HFFc6 (cell line): Measurements from ENCODE around the gene TANK. TPM values are rescaled to one million over a fixed set of nuclear protein-coding genes. Genes with fewer than 3 reads are reported as not detected.

Source experiments
- DNase-seq: peaks from one replicate; pipeline ENCODE4 v3.0.0-alpha.2; 2018
- H3K27ac Mint-ChIP-seq: 2 replicates; pipeline ENCODE4 v1.8.0; 2020; ENCODE audit warnings: mild to moderate bottlenecking, mixed read lengths
- H3K27me3 Mint-ChIP-seq: 2 replicates; pipeline ENCODE4 v1.8.0; 2021; ENCODE audit warnings: mild to moderate bottlenecking, moderate library complexity, mixed read lengths; ENCODE audit not compliant: insufficient read depth
- H3K36me3 Mint-ChIP-seq: 2 replicates; pipeline ENCODE4 v1.8.0; 2021; ENCODE audit warnings: low read depth, mixed read lengths
- H3K4me1 Mint-ChIP-seq: 2 replicates; pipeline ENCODE4 v1.8.0; 2020; ENCODE audit warnings: low read depth, mixed read lengths
- H3K4me3 Mint-ChIP-seq: 2 replicates; pipeline ENCODE4 v1.8.0; 2020; ENCODE audit warnings: mild to moderate bottlenecking, moderate library complexity, mixed read lengths
- H3K9me3 Mint-ChIP-seq: 2 replicates; pipeline ENCODE4 v1.8.0; 2020; ENCODE audit warnings: mild to moderate bottlenecking, mixed read lengths
- total RNA-seq, 6 experiments: library from RNA; stranded (reverse); fragmentation: NEBNext Ultra II Directional; extraction: Animal tissue kit (Norgen Biotek cat#: 25700); gene quantifications; 2 replicates in 1 of 6; 3 replicates in 5 of 6; pipeline ENCODE4 v1.2.3, GENCODE V29; 2021
- TF ChIP-seq, protein P1 (sequence below): fragments of 200-600 bp; sonication (generic); IDR thresholded peaks from 2 replicates; pipeline ENCODE4 v1.5.0; 2021; ENCODE audit warnings: antibody characterized with exemption, mild to moderate bottlenecking

The TANK gene
- total RNA-seq, 6 experiments from 2014 or later = 28.9 to 38.9 (median 36.5) TPM

DNA sequence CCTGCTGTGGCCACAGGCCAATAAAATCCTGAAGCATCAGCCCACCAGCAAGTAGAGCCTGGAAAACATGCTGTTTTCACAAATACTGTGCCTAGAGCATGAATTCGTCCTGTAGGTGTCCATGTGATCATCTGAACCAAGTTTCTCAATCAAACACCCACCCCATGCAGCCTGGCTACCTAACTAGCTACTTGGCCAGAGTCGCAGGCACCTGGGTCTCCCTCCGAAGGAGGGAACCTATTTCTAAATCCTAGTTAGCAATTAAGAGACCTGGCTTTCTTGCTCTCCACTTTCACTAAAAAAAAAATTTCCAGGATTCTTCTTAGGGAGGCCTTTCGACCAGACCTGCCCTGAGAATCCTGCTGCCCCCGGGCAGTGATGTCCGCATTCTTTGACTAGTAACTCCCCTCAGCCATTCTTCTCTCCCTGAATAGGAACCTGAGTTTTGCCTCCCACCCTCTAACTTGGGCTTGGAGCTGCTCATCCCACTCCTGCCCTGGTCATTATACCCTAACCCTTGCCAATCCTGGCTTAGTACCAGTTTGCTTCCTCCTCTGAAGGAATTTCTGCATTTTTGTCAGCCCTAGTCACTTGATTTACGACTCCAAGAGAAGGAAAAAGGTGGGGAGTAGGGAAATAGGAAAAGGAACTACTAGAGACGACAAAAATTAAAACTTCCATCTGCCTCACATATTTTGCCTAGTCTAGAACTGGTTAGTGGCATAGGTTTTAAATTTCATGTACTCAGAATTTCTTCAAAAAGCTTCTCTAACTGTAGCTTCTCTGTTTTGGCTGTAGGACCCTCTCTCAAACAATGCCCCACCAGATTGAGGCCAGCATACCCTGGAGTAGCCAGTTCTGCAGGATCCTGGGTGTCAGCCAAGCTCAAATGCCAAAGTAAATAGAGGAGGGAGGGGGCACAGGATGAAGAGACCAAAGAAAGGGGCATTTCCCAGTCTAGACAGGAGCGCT, 25.4 kb upstream of the TANK start:
- TF ChIP-seq, protein P1, sequence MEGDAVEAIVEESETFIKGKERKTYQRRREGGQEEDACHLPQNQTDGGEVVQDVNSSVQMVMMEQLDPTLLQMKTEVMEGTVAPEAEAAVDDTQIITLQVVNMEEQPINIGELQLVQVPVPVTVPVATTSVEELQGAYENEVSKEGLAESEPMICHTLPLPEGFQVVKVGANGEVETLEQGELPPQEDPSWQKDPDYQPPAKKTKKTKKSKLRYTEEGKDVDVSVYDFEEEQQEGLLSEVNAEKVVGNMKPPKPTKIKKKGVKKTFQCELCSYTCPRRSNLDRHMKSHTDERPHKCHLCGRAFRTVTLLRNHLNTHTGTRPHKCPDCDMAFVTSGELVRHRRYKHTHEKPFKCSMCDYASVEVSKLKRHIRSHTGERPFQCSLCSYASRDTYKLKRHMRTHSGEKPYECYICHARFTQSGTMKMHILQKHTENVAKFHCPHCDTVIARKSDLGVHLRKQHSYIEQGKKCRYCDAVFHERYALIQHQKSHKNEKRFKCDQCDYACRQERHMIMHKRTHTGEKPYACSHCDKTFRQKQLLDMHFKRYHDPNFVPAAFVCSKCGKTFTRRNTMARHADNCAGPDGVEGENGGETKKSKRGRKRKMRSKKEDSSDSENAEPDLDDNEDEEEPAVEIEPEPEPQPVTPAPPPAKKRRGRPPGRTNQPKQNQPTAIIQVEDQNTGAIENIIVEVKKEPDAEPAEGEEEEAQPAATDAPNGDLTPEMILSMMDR = no peak
- H3K36me3 Mint-ChIP-seq = no peaks in the 10 kb centered on the region
- H3K9me3 Mint-ChIP-seq = no peaks in the 10 kb centered on the region
- no peak overlapping the region for H3K27ac Mint-ChIP-seq
- peaks cover 34% of the 10 kb centered on the region for H3K4me1 Mint-ChIP-seq
- DNase-seq = no peak
- H3K4me3 Mint-ChIP-seq = peak overlapping the region; percentile 41; the same call in 1 of the 2 replicates
- H3K27me3 Mint-ChIP-seq = peaks cover 3% of the 10 kb centered on the region; the same call in 1 of the 2 replicates

DNA sequence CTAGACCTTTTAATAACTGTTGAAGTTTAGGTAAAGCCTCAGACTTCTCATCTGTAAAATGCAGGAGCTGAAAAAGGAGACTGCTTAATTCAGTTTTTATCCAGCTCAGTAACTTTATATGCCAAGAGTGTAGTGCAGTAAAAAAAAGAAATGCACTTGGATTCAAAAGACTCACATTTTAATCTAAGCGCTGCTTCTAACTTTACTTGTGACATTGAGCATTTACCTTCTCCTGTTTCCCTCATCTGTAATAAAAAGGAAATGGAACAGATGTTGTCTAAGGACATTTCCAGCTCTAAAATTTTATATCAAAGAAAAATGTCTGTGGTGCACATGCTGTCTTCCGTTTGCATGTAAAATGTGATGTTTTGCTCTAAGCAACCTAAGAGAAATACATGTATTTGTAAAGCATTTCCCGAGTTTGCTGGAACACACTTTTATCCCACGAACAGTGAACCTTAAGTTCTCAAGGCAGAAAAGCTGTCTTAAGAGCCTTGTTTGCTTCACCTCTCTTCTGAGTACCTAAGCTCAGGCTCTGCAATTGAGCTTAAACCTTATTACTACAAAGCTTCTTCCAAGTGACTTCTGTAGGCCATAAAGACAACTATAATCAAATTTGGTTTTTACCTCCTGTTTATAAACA, 24.2 kb upstream of the TANK start:
- H3K36me3 Mint-ChIP-seq = no peaks in the 10 kb centered on the region
- TF ChIP-seq, protein P1 = no peak
- no peak for DNase-seq
- H3K4me3 Mint-ChIP-seq = no peak overlapping the region
- no peak overlapping the region for H3K27ac Mint-ChIP-seq
- no peaks in the 10 kb centered on the region for H3K9me3 Mint-ChIP-seq
- peaks cover 34% of the 10 kb centered on the region for H3K4me1 Mint-ChIP-seq
- no peaks in the 10 kb centered on the region; the same call in 1 of the 2 replicates for H3K27me3 Mint-ChIP-seq

DNA sequence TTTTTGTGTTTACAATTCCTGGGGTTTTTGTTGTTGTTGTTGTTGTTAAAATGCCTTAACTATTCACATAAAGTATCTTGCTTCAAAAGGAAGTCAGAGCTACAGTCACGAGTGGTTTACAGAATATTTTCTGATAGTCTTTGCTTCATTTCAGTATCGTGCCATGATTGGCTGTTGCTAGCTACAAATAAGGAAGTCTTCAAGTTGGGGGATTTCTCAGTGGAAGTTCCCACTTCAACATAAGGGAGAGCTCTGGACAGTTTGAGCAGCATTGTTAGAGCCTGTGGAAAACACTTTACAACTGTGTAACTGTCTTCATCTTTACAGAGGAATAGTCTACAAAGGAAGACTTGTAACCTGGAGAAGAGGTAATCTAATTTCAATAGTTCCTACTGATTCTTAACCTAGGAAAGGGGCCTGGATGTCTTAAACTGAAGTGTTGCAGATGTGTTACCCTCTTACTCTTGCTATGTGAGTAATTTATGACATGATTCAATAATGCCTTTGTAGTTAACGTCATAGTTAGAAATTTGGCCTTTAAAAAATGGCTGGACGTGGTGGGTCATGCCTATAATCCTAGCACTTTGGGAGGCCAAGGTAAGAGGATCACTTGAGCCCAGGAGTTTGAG, 23.4 kb upstream of the TANK start:
- H3K4me1 Mint-ChIP-seq = peaks cover 34% of the 10 kb centered on the region
- no peaks in the 10 kb centered on the region; the same call in 1 of the 2 replicates for H3K27me3 Mint-ChIP-seq
- no peak overlapping the region for H3K27ac Mint-ChIP-seq
- no peak overlapping the region for H3K4me3 Mint-ChIP-seq
- no peak for DNase-seq
- H3K9me3 Mint-ChIP-seq = no peaks in the 10 kb centered on the region
- no peaks in the 10 kb centered on the region for H3K36me3 Mint-ChIP-seq
- TF ChIP-seq, protein P1 = no peak

DNA sequence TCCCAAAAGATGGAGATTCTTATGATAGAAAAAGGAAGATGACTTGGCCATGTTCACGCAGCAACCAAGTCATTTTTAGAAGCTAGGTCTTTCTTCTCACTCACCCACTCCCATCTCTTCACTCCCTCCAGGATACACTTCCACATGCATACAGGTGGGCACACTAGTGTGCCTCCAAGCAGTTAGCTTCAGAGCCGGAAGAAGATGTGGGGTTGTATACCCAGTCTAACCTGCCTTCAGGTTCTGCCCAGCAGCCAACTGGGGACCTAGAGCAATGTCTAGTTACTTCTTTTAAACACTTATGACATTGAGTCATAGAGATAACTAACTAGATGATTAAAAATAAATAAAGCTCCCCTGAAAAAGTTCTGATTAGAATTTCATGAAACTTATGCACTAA, 21.8 kb upstream of the TANK start:
- H3K4me3 Mint-ChIP-seq = no peak overlapping the region
- H3K27ac Mint-ChIP-seq = no peak overlapping the region
- H3K4me1 Mint-ChIP-seq = peaks cover 34% of the 10 kb centered on the region

More for the DNA sequence above, 21.8 kb upstream of the TANK start:
- no peaks in the 10 kb centered on the region for H3K9me3 Mint-ChIP-seq
- TF ChIP-seq, protein P1 = no peak
- no peaks in the 10 kb centered on the region for H3K36me3 Mint-ChIP-seq
- DNase-seq = no peak
- H3K27me3 Mint-ChIP-seq = no peaks in the 10 kb centered on the region; the same call in 1 of the 2 replicates
